NCI-H1436 (cell line): ENCODE data around the gene NDUFA11.

ENCODE experiments used
- DNase-seq: peaks from one replicate; lab custom pipeline; 2025; lab: John Stamatoyannopoulos, UW

Gene NDUFA11

GRCh38 chr19:5932609-5933262 lies 29.1 kb upstream of the NDUFA11 start:
- no peak for DNase-seq

DNA sequence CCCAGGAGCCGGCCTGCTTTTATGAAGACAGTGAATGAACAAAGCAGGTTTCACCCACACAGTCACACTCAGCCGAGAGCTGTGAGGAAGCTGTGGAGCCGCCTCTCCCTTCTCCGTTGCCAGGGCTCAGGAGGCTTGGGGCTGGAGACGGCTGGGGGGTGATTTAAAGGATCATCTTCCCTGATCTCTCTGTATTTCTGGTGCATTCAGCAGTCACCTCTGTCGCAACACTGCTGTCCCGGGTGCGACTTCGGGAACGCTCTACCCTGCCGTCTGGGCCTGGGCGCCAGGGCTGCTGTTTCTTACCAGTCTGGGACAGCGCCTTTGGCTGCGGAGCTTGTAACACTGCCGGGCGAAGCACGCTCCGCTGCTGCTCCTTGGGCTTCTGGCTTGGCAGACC lies 28.6 kb upstream of the NDUFA11 start:
- no peak for DNase-seq

DNA sequence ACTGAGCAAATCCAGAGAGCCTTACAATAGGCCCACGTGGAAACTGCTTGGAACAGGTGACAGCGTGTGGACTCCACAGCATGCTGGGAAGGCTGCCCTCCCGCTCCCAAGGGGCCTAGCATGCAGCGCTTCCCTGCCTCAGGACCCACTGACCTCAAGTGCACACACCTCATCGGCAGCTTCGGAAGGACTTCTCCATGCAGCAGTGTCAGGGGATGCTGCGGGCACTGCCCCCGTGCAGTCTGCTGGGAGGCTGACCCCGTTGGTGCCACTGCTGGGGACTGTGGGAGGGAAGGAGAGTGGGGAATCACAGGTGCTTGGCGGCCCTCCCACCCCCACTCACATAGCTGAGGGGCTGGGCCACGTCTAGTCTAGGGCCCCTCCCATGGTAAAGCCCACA lies 27.7 kb upstream of the NDUFA11 start:
- DNase-seq: no peak

- no peak for DNase-seq
Observed at GRCh38 chr19:5929625-5930024, 26.0 kb upstream of the NDUFA11 start.

- no peak for DNase-seq
Observed at GRCh38 chr19:5929179-5929578, 25.6 kb upstream of the NDUFA11 start.

DNA sequence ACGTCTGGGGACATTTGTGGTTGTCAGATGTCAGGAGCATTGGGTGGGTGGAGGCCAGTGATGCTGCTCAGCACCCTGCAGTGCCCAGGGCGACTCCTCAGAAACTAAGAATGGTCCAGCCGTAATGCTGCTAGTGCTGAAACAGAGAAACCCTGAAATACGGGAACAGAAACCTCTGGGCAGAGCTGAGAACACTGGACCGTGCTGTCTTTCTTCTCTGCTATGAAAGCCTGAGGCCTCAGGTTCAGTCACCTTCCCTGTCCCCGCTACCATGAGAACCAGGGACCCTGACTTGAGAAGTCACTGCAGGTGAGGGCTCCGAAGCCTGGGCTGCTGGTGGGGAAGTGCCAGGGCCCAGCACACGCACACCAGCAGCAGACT lies 23.8 kb upstream of the NDUFA11 start:
- no peak for DNase-seq

- DNase-seq: no peak
Observed at GRCh38 chr19:5926641-5927440, 23.3 kb upstream of the NDUFA11 start.

- DNase-seq: no peak
Observed at GRCh38 chr19:5925830-5926427, 22.3 kb upstream of the NDUFA11 start.

DNA sequence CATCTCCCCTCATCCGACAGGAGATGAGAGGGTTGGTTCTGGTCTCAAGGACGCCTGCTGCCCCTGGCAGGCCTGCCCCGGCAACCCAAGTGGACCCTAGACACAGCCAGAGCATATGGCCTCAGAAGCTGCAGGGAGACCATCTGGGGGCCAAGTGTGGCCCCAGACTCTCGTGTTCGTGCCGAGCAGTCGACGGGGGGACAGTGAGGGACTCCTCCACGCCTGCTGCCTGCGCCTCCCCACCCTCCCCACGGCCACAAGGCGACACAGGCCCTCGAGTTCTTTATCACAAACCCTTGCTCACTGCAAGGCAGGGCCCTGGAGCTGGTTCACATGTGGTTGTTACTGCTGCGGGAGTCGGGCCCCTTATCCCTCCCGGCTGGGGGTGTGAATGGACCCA lies 19.8 kb upstream of the NDUFA11 start:
- DNase-seq: no peak

GRCh38 chr19:5922161-5922545 lies 18.6 kb upstream of the NDUFA11 start:
- DNase-seq: no peak

GRCh38 chr19:5921516-5922160 lies 18.0 kb upstream of the NDUFA11 start:
- DNase-seq: no peak

DNA sequence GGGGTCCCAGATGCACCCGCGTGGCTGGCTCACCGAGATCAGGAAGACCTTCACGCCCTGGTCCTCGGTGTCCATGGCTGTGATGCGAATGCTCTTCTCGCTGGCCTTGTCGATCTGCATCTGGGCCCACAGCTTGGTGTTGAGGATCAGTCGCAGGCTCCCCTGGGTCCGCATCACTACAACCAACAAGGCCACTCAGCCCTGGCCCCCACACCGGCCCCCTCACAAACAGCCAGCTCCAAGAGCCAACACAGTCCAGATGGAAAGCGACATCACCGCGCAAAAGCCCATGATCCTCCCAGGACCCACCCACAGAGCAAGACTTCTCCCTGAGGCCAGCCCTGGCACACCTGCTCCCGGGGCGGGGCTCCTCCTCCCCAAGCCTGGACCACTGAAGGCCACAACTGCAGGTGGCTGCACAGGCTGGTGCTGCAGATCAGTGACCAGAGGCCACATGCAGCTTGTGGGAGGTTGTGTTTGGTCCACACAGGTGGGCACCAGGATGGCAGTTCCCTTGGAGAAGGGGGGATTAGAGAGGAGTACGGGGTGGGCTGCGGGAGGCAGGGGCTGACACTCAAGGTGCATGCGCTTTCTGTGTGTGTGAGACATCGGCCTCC lies 15.0 kb upstream of the NDUFA11 start:
- no peak for DNase-seq

DNA sequence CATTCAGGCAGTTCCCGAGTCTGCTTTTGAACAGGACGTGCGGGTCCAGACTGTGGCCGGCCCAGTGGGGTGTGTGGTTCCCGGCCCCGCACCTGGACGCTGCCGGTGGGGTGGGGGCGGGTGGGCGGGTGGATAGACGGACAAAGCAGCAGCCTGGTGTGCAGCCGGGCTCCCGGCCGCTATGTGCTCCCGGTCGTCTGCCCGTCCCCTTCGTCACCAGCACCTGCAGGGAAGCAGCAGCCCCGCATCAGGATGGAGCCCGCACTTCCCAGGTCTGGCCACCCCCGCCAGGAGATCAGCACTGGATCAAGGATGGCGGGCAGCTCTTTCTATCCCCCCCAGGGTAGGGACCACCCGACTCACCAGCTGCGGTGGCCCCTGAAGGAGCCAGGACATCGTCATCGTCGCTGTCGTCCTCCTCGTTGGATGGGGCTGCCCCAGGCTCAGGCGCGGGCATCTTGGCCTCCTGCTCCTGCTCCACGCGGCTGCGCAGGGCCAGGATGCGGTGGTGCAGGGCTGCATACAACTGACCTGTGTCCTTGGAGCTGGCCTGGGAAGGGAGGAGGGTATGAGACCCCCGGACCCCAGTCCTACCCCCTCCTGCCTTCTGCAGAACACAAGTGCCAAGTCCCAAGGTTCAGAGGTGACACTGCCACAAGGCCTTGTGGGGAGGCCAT lies 14.0 kb upstream of the NDUFA11 start:
- no peak for DNase-seq

GRCh38 chr19:5916181-5916708 lies 12.7 kb upstream of the NDUFA11 start:
- no peak for DNase-seq

GRCh38 chr19:5915782-5916165 lies 12.2 kb upstream of the NDUFA11 start:
- DNase-seq: no peak

GRCh38 chr19:5914946-5915781 lies 11.6 kb upstream of the NDUFA11 start:
- no peak for DNase-seq

DNA sequence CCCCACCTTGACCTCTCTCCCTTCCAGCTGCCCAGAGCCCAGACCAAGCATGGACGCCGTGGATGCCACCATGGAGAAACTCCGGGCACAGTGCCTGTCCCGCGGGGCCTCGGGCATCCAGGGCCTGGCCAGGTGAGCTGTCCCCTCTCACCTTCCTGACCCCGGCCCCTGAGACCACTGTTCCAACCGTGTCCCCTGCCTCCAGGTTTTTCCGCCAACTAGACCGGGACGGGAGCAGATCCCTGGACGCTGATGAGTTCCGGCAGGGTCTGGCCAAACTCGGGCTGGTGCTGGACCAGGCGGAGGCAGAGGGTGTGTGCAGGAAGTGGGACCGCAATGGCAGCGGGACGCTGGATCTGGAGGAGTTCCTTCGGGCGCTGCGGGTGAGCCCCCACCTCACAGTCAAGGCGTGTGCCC lies 10.8 kb upstream of the NDUFA11 start:
- no peak for DNase-seq

- DNase-seq: no peak
Observed at GRCh38 chr19:5913739-5914357, 10.3 kb upstream of the NDUFA11 start, which contains the start of gene CAPS. TSS of gene CAPS (plus strand) at chr19:5914254. CDS start at chr19:5914407, 153 bp downstream.

DNA sequence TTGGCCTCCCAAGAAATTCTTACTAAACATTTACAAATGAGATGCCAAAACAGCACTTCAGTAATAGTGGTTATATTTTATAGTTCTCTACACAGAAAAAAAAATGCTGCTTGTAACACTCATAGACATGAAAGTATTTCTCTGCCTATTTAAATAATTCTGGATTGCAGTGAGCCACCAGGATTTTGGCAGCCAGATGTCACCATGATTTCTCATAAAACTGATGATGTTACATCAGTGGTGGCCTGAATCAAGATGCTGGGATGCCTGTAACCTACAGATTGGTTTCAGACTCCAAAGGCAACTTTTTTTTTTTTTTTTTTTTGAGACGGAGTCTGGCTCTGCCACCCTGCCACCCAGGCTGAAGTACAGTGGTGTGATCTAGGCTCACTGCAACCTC lies 7.8 kb upstream of the NDUFA11 start:
- DNase-seq: no peak

DNA sequence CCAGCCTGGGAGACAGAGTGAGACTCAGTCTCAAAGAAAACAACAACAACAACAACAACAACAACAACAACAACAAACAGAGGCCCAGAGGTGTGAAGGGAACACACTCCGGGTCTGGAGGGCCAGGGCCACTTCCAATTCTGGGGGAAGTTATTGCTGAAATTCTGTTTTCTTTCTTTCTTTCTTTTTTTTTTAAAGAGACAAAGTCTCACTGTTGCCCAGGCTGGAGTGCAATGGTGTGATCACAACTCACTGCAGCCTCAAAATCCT lies 7.0 kb upstream of the NDUFA11 start:
- no peak for DNase-seq
